Limb (tissue), 2 donors: ENCODE data around the gene ADCYAP1.
A peak's percentile ranks its signal among the peaks of the same experiment; 100 is the strongest.

Experiments used
- DNase-seq, 2 donors: peaks; one replicate each; pipeline ENCODE4 v3.0.0-alpha.2; 2016; ENCODE audit errors: extremely low spot score in 2 of 2

ADCYAP1 gene

DNA sequence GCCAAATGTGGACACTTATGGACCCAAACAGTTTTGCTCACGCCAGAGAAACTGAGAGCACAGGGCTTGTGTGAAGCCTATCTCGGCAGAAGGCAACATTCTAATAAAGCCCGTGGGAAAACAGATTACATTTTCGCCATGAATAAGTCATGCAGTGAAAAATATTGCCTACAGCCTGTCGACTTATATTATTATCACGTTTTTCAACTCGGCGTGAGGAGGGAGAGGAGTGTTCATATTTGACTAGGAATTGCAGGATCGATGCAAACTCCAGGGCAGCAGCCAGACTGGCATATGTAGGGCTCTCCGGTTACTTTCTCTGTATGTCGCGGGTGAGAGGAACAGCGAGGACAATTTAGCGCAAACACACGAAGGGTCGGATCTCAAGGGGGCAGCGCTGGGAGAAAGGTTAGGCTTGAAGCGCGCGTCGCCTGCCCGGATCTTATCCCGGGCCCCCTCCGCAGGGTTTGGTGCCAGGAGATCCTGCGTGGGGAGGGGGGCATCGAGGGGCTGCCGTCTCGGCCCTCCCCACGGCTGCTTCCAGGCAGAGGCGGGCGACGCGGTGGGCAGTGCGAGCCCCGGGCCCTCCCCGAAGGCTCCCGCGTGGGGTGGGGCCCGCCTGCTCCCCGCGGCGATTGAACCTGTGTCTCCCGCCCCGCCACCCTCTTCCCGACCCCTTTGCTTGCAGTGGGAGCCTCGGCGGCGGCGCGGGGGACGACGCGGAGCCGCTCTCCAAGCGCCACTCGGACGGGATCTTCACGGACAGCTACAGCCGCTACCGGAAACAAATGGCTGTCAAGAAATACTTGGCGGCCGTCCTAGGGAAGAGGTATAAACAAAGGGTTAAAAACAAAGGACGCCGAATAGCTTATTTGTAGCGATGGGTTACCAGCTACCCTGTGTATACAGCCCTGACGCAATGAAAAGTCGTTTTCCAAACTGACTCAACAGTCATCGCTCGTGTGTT lies 4.4 kb downstream of the ADCYAP1 start:
- DNase-seq, result peak in 1 of 2 donors; percentile 48

- DNase-seq, result no peak
Observed at GRCh38 chr18:910247-910646, 5.6 kb downstream of the ADCYAP1 start.

DNA sequence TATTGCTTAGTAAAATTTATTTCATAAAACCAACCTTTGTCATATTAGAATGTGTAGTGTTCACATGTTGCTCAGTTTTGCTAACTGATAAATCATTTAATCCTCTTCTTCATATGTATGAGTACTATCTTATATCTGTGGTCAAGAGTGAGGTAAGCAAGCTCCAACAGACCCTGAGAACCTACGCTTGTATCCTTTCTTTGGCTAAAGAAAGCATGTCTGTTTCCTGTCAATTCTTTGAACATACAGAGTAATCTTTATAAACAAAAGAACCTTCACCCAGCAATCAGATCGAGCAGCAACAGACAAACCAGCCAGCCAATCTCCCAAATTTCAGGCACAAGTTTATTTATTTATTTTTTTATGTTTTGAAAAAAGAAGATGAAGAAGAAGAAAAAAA lies 6.4 kb downstream of the ADCYAP1 start:
- DNase-seq, result no peak

DNA sequence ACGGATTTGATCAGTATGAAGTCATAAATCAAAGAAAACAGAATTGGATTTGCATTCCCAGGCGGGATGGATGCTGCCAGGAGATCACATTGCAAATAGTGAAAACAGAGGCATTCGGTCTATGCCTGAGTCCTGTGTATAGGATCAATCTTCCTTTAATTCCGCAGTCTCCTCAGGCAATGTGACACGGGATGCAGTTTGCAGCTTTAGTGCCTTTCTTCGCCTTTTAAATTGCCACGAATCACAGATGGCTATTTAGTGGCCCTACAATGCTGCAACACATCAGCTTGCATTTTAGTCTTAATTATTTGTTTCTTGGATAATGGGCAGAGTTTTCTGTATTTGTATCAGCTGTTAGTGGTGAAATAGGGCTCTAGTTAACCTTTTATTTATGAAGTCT lies 6.8 kb downstream of the ADCYAP1 start:
- DNase-seq, result peak in 1 of 2 donors; percentile 29

DNA sequence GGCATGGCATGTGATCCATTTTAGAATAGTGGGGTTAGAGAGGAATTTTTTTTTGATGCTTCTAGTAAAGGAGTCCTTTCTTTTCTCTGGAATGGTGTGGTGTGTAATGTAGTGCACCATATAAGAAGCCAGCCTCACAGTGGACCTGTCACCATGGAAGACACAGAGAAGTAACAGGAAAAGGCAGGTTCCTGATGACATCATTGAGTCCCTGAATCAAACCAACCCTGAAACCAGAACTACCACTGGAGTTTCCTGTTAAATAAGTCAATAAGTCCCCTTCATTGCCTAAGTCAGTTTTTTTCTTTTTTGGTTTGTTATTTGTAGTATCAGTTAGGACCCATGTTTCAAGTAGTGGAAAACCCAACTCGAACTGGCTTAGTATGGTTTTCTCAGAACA lies 11.9 kb downstream of the ADCYAP1 start:
- no peak for DNase-seq

GRCh38 chr18:919078-919477 lies 14.4 kb downstream of the ADCYAP1 start:
- DNase-seq, result no peak

- no peak for DNase-seq
Observed at GRCh38 chr18:923144-923866, 18.6 kb downstream of the ADCYAP1 start.

DNA sequence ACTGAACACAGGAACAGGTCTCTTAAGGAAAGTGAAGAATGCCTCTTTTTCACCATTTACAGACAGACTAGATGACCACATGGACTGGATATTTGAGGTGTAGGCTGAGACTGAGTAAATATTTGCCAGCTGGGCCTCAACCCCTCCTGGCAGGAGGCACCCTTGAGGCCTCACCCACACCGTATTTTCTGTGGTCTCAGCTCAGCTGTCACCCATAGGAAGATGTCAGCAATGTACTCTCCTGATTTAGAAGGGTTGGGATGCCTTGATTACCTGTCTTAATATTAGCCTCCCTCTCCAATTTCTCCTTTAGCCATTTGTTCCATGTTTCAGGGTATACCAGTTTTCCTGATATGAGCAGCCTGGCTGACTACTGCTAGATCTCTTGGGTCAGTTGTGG lies 20.3 kb downstream of the ADCYAP1 start:
- DNase-seq, result no peak

- no peak for DNase-seq
Observed at GRCh38 chr18:926946-927345, 22.3 kb downstream of the ADCYAP1 start.

DNA sequence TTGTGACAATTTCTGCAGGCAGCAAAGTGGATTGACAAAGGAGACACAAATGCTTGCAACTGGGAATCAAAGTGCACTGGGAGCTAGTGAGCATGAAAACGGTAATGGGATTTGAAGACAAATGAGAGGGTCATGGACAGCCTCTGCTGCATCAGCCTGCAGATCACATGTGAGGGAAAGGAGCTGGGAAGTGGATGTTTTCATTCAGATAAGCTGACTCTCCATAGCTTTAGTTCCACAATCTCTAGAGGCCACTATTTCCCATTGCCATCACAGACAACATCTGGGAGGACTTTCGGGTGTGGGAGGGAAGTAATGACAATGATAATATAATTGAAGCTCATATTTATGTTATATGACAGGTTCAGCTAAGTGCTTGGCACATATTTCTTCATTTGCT lies 28.4 kb downstream of the ADCYAP1 start:
- no peak for DNase-seq

DNA sequence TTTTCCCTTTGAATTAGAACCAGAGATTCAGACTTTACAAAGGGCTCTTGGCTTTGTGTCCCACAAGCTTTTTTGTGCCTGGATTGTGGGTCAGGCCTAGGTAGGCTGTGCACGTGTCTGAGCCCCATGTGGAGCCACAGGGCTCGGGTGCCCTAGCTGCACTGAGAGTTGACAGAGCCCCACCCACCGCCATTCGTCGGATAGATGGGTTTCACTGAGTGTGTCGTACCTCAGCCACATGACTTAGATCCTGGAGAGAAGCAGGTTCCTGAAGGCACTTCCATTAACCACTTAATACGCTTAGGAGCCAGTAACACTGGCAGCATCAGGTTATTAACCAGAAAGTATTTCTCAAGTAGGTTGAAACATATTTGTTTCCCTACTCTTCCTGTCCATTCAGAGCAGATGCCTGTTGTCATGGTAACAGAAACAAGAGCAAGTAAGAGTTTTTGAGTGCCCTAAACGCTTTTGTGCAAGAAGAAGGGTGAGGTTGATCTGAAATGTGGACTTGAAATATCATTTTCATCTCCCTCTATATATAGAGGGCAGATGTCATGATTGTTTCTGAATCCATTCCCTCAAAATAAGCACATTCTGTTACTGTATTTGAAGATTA lies 30.0 kb downstream of the ADCYAP1 start:
- DNase-seq, result no peak

GRCh38 chr18:936941-937340 lies 32.3 kb downstream of the ADCYAP1 start:
- DNase-seq, result no peak

- DNase-seq, result no peak
Observed at GRCh38 chr18:939166-939565, 34.5 kb downstream of the ADCYAP1 start.

DNA sequence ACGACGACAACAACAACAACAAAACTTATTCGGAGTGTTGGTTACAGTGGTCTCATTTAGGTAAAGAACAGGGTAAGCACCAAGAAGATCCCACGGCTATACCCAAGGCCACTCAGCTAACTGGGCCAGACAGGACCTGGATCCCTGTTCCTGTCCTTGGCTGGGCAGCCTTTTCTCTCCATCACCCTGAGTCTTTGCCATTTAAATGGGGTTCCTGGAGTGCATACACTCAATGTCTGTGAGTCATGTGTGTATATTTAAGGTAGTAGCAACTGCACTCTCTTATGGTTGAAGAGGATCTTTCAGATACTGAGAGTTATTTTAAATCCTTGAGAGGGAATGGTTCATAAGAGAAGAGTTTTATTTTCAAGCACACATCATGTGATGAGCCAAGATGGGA lies 35.3 kb downstream of the ADCYAP1 start:
- DNase-seq, result no peak

GRCh38 chr18:941331-941730 lies 36.7 kb downstream of the ADCYAP1 start:
- no peak for DNase-seq

DNA sequence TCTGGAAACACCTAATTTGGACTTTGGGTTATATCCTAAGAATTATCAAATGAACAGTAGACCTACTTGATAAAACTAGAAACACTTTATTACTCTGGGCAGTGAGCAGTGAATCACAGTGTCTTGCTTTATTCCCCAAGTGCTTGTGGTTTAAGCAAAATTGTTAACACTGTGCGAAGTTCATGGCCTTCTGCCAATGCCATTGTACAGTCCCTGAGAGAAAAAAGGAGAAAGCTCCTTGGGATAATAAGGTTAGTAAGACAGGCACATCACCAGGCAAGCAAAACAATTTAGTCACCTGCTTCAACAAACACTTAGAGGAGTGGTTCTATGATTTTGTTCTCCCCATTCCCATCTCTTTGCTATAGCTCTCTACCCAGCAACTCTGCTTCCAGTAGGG lies 39.8 kb downstream of the ADCYAP1 start:
- no peak for DNase-seq

DNA sequence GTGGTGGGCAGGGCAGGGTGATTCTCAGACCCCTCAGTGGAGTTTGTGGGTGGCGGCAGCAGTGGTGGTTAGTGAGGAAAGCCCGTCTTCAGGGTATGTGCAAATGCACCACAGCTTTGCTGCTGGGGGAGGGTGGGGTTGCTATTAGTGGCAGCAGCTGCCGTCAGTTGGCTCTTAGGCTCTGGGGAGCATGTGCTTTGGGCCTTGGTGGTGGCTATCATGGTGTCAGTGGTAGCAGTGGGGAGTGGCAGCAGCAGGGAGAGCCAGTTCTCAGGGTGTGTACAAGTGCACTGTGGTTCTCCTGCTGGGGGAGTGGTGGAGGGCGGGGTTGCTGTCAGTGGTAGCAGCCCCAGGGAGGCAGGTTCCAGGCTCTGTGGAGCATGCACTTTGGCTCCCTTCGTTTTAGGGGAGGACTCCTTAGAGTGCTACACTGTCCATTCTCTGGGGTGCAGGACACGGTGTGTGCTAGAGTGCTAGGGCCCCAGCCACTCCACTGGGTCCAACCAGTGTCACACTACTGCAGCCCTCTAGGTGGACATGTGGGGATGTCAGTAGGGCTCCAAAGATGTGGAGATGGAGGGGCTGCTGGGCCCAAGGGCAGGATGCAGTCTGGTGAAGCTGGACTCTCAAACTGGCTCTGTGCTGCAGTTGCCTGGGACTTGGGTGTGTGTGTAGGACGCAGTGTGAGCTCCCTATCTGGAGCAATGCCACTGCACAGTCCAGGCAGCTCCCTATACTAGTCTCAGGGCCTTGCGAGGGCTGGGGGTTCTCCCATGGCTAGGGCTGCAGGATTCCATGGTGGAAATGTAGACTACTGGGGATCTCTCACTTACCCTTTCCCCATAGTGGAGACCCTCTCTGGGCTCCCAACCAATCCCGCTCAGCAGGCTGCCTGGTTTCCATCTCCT lies 45.3 kb downstream of the ADCYAP1 start:
- no peak for DNase-seq

- DNase-seq, result no peak
Observed at GRCh38 chr18:950882-951495, 46.3 kb downstream of the ADCYAP1 start.

DNA sequence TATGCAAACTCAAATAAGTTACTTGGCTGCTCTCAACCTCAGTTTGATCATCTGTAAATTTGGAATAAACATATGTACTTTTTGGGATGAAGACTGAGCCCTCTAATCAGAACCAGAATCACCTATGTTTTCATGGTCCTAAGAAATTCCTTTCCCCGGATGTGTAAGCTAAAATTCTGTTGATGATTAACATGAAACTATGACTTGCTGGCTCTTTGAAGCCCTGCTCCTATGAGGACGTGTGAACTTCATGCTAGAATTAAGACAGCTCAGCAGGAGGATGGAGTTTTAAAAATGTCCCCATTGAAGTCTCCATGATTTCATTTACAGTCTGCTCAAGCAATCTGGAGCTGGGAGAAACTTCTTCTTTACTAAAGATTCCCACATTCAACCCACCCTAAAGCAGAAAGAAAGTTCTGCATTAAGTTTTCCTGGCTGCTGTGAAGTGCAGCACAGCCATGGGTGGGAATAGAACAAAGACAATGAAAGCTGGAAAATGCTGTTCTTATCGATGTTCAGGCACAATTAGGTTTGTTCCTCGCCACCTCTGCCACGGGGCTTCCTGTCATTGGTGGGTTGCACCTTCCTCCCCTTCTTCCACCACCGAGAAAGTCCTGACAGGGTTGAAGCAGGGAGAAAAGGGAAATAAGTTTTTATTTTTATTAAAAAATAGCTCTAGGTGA lies 50.9 kb downstream of the ADCYAP1 start:
- no peak for DNase-seq

- DNase-seq, result no peak
Observed at GRCh38 chr18:957829-958228, 53.2 kb downstream of the ADCYAP1 start.
